A204.1 (cell line): Measurements from ENCODE around the gene ZNF428.

Experiments
- FAIRE-seq: peaks from 2 replicates; lab custom pipeline; 2012; peaks lifted over from hg19 to GRCh38; lab: Jason Lieb, UNC

The ZNF428 gene

DNA sequence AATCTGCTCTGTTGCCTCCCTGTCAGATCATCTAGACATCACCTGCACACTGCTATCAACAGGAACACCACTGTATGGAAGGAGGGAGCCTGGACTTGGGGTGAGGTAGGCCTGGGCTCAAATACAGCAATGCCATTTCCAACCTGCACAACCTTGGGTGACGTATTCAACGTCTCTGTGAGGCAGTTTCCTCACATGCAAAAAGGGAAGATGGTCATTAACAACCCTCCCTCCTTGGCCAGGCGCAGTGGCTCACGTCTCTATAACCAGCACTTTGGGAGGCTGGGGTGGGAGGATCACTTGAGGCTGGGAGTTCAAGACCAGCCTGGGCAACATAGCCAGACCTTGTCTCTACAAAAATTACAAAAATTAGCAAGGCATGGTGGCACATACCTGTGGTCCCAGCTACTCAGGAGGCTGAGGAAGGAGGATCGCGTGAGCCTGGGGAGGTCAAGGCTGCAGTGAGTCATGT is 57.2 kb downstream of the ZNF428 start:
- FAIRE-seq: no peak

DNA sequence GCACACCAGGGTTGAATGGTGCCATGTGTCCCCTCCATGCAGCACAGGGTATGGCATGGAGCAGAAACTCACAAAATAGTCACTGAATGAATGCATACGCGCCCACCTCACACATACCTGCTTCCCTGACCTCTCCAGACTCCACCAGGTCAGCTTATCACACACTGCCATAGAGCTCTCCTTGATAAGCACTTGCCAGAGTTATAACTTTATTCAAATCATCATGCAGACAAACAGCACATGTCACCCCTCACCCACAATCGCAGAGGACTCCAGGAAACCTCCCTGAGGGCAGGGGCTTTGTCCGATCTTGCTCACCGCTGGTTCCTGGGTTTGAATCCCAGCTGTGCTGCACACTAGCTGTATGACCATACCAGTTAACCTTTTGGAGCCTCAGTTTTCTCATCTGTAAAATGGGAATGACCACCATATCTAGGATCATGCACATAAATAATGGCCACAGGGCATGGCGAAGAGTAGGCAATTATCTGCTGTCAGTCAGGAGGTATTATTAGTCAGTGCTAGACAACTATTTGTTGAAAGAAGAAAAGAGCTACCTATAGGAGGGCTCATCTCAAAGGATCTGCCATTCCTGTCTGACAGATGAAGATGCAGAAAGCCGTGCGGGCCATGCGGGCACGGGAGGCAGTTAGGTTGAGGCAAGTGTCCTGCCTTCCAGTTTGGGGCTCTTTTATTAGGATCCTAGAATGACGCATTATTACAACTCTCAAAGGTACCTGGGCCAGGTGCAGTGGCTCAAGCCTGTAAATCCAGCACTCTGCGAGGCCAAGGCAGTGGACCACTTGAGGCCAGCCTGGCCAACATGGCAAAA is 58.1 kb downstream of the ZNF428 start:
- FAIRE-seq: no peak

DNA sequence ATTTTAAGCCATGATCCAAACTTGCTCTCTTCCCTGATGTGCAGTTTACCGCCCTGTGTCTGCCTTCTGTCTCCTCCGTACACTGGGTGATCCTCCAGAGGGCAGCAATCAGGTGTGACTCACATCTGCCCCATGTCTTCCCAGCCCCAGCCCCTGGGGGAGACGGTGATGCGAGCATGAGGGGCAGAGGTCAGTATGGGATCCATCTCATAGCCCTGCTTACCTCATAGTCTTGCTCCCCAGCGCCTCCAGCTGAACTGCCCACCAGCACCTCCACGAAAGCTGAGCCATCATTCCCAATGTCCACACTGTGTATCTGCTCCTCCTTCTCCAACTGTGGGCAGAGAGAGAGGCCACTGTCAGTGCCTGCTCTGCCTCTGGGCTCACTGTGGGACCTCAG is 58.7 kb downstream of the ZNF428 start:
- FAIRE-seq: no peak
